Measurements from ENCODE around the gene RPL22L1. TPM values are rescaled to one million over a fixed set of nuclear protein-coding genes. Genes with fewer than 3 reads are reported as not detected.
"Not testable (repeated sequence)": the region's sequence is repeated elsewhere in the genome, so short reads cannot be mapped to it uniquely, and the experiment has no call there.

RPL22L1 gene
- total and polyA plus RNA-seq, 8 donors: 10.4 to 89.0 (median 35.4) TPM

DNA sequence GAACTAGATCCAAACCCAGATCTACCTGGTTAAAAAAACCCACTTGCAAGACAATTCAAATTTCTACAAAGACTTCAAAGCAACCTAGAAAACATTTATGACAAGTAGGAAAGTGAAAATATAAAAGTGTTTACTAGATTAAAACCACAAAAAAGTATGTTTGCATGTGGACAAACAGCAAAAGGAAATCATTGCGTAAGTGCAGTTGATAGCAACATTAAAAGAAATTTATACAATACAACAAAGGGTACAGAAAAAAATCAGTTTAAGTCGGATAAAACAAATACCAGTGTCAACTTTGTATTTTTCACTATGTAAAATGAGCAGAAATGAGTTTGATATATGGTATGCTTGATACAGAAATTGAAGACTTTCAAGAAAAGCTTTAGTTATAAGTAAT lies 35.9 kb upstream of the RPL22L1 start:
- no peak overlapping the region for H3K4me3 ChIP-seq
- DNase-seq: no peak
- no peak for ATAC-seq
- H3K4me1 ChIP-seq: peaks cover 0 to 9% (median 0%) of the 10 kb centered on the region in 3 donors
- H3K27ac ChIP-seq: no peak overlapping the region
- H3K36me3 ChIP-seq: no peaks in the 10 kb centered on the region
- TF ChIP-seq CTCF (IDR thresholded peaks at IDR 0.05): no peak
- no peak for FAIRE-seq
- intact Hi-C loops (cut with DNase I): no loop called here
- H3K9me3 ChIP-seq: no peaks in the 10 kb centered on the region
- no peaks in the 10 kb centered on the region for H3K27me3 ChIP-seq
- 82 to 92% methylated on average over 2 of the region's 2 CpGs for WGBS, 2 donors

DNA sequence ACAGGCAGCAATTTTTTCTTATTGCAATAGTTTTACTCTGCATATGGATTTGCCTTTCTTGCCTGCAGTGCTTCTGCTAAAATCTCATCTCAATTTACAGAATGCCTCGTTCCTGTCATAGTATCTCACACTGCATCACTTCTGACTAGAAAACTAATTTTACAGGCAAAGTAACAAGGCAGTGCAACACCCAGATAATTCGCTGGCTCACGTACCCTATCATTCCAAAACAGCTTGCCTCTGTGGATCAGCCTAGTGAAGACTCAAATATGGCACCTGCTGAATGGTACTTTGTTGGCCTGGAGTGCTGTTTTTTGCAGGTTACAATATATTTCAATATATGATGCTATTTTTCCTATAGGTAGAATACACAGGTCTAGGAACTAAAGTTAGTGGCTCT lies 33.1 kb upstream of the RPL22L1 start:
- H3K36me3 ChIP-seq: no peaks in the 10 kb centered on the region
- H3K27me3 ChIP-seq: no peaks in the 10 kb centered on the region
- FAIRE-seq (no peak), ATAC-seq (no peak), DNase-seq (no peak)
- TF ChIP-seq CTCF (IDR thresholded peaks at IDR 0.05): no peak
- intact Hi-C loops (cut with DNase I): no loop called here
- H3K27ac ChIP-seq: no peak overlapping the region
- 92 to 98% methylated on average over 3 of the region's 3 CpGs for WGBS, 2 donors
- peaks cover 0 to 9% (median 0%) of the 10 kb centered on the region in 3 donors for H3K4me1 ChIP-seq
- H3K4me3 ChIP-seq: no peak overlapping the region
- no peaks in the 10 kb centered on the region for H3K9me3 ChIP-seq

GRCh38 chr3:170899455-170899854 lies 29.5 kb upstream of the RPL22L1 start:
- no peak for TF ChIP-seq CTCF (IDR thresholded peaks at IDR 0.05)
- no peaks in the 10 kb centered on the region for H3K27me3 ChIP-seq
- no peaks in the 10 kb centered on the region for H3K9me3 ChIP-seq
- no peak overlapping the region for H3K4me3 ChIP-seq
- WGBS, 2 donors: 93 to 95% methylated on average over 1 of the region's 1 CpG
- no peaks in the 10 kb centered on the region for H3K4me1 ChIP-seq
- DNase-seq (no peak), FAIRE-seq (no peak), ATAC-seq (no peak)
- no peak overlapping the region for H3K27ac ChIP-seq
- H3K36me3 ChIP-seq: no peaks in the 10 kb centered on the region
- intact Hi-C loops (cut with DNase I): no loop called here

DNA sequence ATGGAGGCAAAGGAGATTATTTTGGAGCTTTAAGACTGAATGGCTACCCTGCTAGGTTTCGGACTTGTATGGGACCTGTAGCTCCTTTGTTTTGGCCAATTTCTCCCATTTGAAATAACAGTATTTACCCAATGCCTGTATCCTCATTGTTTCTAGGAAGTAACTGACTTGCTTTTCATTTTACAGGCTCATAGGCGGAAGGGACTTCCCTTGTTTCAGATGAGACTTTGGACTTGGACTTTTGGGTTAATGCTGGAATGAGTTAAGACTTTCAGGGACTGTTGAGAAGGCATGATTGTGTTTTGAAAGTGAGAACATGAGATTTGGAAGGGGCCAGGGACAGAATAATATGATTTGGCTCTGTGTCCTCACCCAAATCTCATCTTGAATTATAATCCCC lies 28.0 kb upstream of the RPL22L1 start:
- Histone ChIP-seq H3K4me3 (no peak overlapping the region), H3K27ac (no peak overlapping the region), H3K36me3 (no peaks in the 10 kb centered on the region), H3K9me3 (no peaks in the 10 kb centered on the region), H3K4me1 (no peaks in the 10 kb centered on the region), H3K27me3 (no peaks in the 10 kb centered on the region)
- DNase-seq (no peak), FAIRE-seq (no peak), ATAC-seq (no peak)
- intact Hi-C loops (cut with DNase I): no loop called here
- 92 to 96% methylated on average over 2 of the region's 2 CpGs for WGBS, 2 donors
- no peak for TF ChIP-seq CTCF (IDR thresholded peaks at IDR 0.05)

- H3K27ac ChIP-seq; H3K9me3 ChIP-seq; H3K27me3 ChIP-seq; H3K36me3 ChIP-seq; H3K4me1 ChIP-seq; FAIRE-seq; ATAC-seq; DNase-seq; H3K4me3 ChIP-seq; intact Hi-C loops (cut with DNase I): not testable (repeated sequence)
- WGBS, 2 donors: 50 to 94% methylated on average over 1 of the region's 1 CpG
These were observed 27.2 kb upstream of the RPL22L1 start for GRCh38 chr3:170897199-170897598.

GRCh38 chr3:170896781-170897180 lies 26.8 kb upstream of the RPL22L1 start:
- Histone ChIP-seq H3K4me3 (no peak overlapping the region), H3K9me3 (no peaks in the 10 kb centered on the region), H3K36me3 (no peaks in the 10 kb centered on the region), H3K4me1 (no peaks in the 10 kb centered on the region), H3K27me3 (no peaks in the 10 kb centered on the region), H3K27ac (no peak overlapping the region)
- ATAC-seq (no peak), FAIRE-seq (no peak), DNase-seq (no peak)
- 90 to 94% methylated on average over 1 of the region's 1 CpG for WGBS, 2 donors
- intact Hi-C loops (cut with DNase I): no loop called here
- TF ChIP-seq CTCF (IDR thresholded peaks at IDR 0.05): no peak

- DNase-seq; H3K27me3 ChIP-seq; FAIRE-seq; H3K27ac ChIP-seq; H3K36me3 ChIP-seq; H3K9me3 ChIP-seq; ATAC-seq; H3K4me1 ChIP-seq; intact Hi-C loops (cut with DNase I); H3K4me3 ChIP-seq: not testable (repeated sequence)
- 87 to 98% methylated on average over 6 of the region's 6 CpGs for WGBS, 2 donors
These were observed 26.3 kb upstream of the RPL22L1 start for GRCh38 chr3:170896333-170896732.
